Uterus (tissue), 4 donors: ENCODE results near the gene HMG20A. TPM values are rescaled to one million over a fixed set of nuclear protein-coding genes. Genes with fewer than 3 reads are reported as not detected.

ENCODE experiments used
- DNase-seq, 2 donors: peaks; one replicate each; pipeline ENCODE4 v3.0.0-alpha.2; 2019 to 2020
- H3K27ac ChIP-seq, 2 donors: fragments of 200-600 bp; sonication (generic); 1 replicate in 1 of 2; 2 replicates in 1 of 2; pipeline ENCODE4 v1.5.1; 2016 to 2018
- H3K27me3 ChIP-seq, 2 donors: fragments of 200-600 bp; sonication (generic); one replicate each; pipeline ENCODE4 v1.5.1; 2018 to 2019; ENCODE audit warnings: control low read depth in 1 of 2
- H3K36me3 ChIP-seq, 2 donors: fragments of 200-600 bp; sonication (generic); one replicate each; pipeline ENCODE4 v1.5.1; 2019; ENCODE audit warnings: control low read depth in 1 of 2
- H3K4me1 ChIP-seq, 2 donors: fragments of 200-600 bp; sonication (generic); one replicate each; pipeline ENCODE4 v1.5.1; 2018 to 2019; ENCODE audit warnings: control low read depth in 1 of 2
- H3K4me3 ChIP-seq, 2 donors: fragments of 200-600 bp; sonication (generic); 1 replicate in 1 of 2; 2 replicates in 1 of 2; pipeline ENCODE4 v1.5.1; 2018 to 2019; ENCODE audit warnings: mild to moderate bottlenecking in 1 of 2
- H3K9me3 ChIP-seq, 2 donors: fragments of 200-600 bp; sonication (generic); one replicate each; pipeline ENCODE4 v1.5.1; 2019; ENCODE audit warnings: control low read depth in 1 of 2
- POLR2A ChIP-seq, 2 donors: fragments of 450-650 bp; IDR thresholded peaks; one replicate each; pipeline ENCODE4 v1.6.1; 2016; ENCODE audit warnings: antibody characterized with exemption in 2 of 2, mild to moderate bottlenecking in 1 of 2, moderate library complexity in 1 of 2
- intact Hi-C: fragments of 100-400 bp; cut with DNase I; formaldehyde crosslinking; loops from one replicate; pipeline ENCODE4 v1.15.1; 2023; ENCODE audit warnings: low total_unique reads
- total RNA-seq, 4 donors: library from RNA; depleted of rRNA in 3 of 4; stranded (reverse); fragments of >200 nt in 3 of 4; gene quantifications; one replicate each; pipeline versions ENCODE4 v1.1.0 to v1.2.4, GENCODE V29; 2014 to 2023
- TF ChIP-seq, protein P1 (sequence below), 4 experiments: fragments of 200-600 bp in 2 of 4; fragments of 450-650 bp in 2 of 4; sonication (generic) in 2 of 4; IDR thresholded peaks; one replicate each; pipeline ENCODE4 v1.5.1; 2016 to 2019; ENCODE audit warnings: antibody characterized with exemption in 4 of 4, mild to moderate bottlenecking in 2 of 4, moderate library complexity in 1 of 4
- donor health status: DM: yes; HTN: yes; CAD: no.

HMG20A gene
- total RNA-seq, 4 donors from 2014 or later = 10.5 to 59.5 (median 28.4) TPM

DNA sequence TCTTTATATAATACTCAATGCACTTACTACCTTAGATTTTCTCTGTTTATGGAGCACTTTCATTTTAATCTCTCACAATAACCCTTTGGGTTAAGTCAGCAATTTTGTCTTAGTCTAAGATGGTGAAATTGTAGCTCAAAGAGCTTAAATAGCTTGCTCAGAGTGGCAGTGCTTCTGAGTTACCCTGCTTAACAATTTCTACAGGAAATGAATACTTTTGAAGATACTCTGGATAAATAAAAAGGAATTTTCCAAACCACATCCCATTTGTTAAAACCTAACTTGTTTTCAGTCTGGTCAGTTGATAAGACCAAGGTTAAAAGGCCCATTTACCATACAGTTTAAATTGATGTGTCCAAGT, 37.2 kb downstream of the HMG20A start:
- TF ChIP-seq, protein P1, sequence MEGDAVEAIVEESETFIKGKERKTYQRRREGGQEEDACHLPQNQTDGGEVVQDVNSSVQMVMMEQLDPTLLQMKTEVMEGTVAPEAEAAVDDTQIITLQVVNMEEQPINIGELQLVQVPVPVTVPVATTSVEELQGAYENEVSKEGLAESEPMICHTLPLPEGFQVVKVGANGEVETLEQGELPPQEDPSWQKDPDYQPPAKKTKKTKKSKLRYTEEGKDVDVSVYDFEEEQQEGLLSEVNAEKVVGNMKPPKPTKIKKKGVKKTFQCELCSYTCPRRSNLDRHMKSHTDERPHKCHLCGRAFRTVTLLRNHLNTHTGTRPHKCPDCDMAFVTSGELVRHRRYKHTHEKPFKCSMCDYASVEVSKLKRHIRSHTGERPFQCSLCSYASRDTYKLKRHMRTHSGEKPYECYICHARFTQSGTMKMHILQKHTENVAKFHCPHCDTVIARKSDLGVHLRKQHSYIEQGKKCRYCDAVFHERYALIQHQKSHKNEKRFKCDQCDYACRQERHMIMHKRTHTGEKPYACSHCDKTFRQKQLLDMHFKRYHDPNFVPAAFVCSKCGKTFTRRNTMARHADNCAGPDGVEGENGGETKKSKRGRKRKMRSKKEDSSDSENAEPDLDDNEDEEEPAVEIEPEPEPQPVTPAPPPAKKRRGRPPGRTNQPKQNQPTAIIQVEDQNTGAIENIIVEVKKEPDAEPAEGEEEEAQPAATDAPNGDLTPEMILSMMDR (IDR thresholded peaks at IDR 0.05) = no peak
- TF ChIP-seq POLR2A (IDR thresholded peaks at IDR 0.05) = no peak
- H3K9me3 ChIP-seq = no peaks in the 10 kb centered on the region
- peaks cover 5 to 8% of the 10 kb centered on the region in 2 donors for H3K4me1 ChIP-seq
- no peak overlapping the region for H3K4me3 ChIP-seq
- H3K27me3 ChIP-seq = no peaks in the 10 kb centered on the region
- H3K27ac ChIP-seq = peak overlapping the region in 1 of 2 donors; percentile 74
- DNase-seq = no peak
- no peaks in the 10 kb centered on the region for H3K36me3 ChIP-seq
- intact Hi-C loops = no loop called here

GRCh38 chr15:77459031-77459430, 38.3 kb downstream of the HMG20A start:
- peaks cover 5 to 8% of the 10 kb centered on the region in 2 donors for H3K4me1 ChIP-seq
- no peak overlapping the region for H3K27ac ChIP-seq
- no peaks in the 10 kb centered on the region for H3K27me3 ChIP-seq
- no peaks in the 10 kb centered on the region for H3K9me3 ChIP-seq
- DNase-seq = no peak
- intact Hi-C loops = no loop called here
- H3K36me3 ChIP-seq = no peaks in the 10 kb centered on the region
- H3K4me3 ChIP-seq = no peak overlapping the region
- TF ChIP-seq, protein P1 (IDR thresholded peaks at IDR 0.05) = no peak

DNA sequence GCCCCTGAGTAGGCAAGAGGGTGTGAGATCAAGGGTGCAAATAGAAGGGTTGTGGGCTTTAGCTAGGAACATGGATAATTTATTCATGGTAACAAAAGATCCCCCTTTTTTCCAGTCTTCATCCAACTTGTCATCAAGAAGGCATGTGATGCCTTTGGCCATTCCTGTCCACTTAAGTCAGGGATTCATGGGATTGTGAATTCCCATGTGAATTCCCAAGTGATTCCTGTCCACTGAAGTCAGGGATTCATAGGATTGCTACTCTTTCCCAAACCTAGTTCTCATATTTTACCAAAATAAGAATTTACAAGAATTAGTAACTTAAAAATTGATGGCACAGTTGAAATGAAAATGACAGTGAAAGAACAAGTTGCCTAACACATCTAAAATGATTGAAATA, 40.8 kb downstream of the HMG20A start:
- Histone ChIP-seq H3K27ac (no peak overlapping the region), H3K36me3 (no peaks in the 10 kb centered on the region), H3K9me3 (no peaks in the 10 kb centered on the region), H3K4me3 (no peak overlapping the region), H3K4me1 (peaks cover 0 to 5% of the 10 kb centered on the region in 2 donors), H3K27me3 (no peaks in the 10 kb centered on the region)
- DNase-seq = no peak
- TF ChIP-seq, protein P1 (IDR thresholded peaks at IDR 0.05) = no peak
- TF ChIP-seq POLR2A (IDR thresholded peaks at IDR 0.05) = no peak
- intact Hi-C loops = no loop called here

GRCh38 chr15:77464129-77464865, 43.6 kb downstream of the HMG20A start:
- Histone ChIP-seq H3K9me3 (no peaks in the 10 kb centered on the region), H3K4me3 (no peak overlapping the region), H3K36me3 (no peaks in the 10 kb centered on the region), H3K4me1 (no peaks in the 10 kb centered on the region), H3K27me3 (no peaks in the 10 kb centered on the region), H3K27ac (no peak overlapping the region)
- no peak for DNase-seq
- intact Hi-C loops = no loop called here
- TF ChIP-seq POLR2A (IDR thresholded peaks at IDR 0.05) = no peak
- TF ChIP-seq, protein P1 (IDR thresholded peaks at IDR 0.05) = no peak

DNA sequence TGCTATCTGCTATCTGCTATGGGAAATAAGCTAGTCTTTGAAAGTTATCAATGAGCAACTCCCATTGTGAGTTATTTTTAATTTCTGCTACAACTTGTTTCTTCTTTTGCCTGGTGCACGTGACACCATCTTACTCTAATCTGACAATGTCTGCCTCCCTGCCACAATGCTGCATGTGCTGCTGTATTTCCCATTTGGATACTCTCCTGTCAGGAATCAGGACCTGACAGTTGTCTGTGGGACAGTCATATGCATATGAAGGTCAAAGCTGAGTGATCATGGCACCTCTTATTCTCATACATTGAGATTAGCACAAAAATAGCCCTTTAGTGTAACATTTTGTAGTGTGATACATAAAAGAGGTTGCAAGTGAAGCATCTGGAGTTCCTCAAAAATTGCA, 45.8 kb downstream of the HMG20A start:
- TF ChIP-seq POLR2A (IDR thresholded peaks at IDR 0.05) = no peak
- TF ChIP-seq, protein P1 (IDR thresholded peaks at IDR 0.05) = no peak
- intact Hi-C loops = no loop called here
- H3K36me3 ChIP-seq = no peaks in the 10 kb centered on the region
- no peaks in the 10 kb centered on the region for H3K9me3 ChIP-seq
- H3K4me3 ChIP-seq = no peak overlapping the region
- no peaks in the 10 kb centered on the region for H3K27me3 ChIP-seq
- H3K4me1 ChIP-seq = no peaks in the 10 kb centered on the region
- H3K27ac ChIP-seq = no peak overlapping the region
- DNase-seq = no peak
